ENCODE results near the gene COQ8A. TPM values are rescaled to one million over a fixed set of nuclear protein-coding genes. Genes with fewer than 3 reads are reported as not detected.

The COQ8A gene
- total and polyA plus RNA-seq, 5 experiments from 2014 or later, result 37.7 to 78.6 (median 74.2) TPM

DNA sequence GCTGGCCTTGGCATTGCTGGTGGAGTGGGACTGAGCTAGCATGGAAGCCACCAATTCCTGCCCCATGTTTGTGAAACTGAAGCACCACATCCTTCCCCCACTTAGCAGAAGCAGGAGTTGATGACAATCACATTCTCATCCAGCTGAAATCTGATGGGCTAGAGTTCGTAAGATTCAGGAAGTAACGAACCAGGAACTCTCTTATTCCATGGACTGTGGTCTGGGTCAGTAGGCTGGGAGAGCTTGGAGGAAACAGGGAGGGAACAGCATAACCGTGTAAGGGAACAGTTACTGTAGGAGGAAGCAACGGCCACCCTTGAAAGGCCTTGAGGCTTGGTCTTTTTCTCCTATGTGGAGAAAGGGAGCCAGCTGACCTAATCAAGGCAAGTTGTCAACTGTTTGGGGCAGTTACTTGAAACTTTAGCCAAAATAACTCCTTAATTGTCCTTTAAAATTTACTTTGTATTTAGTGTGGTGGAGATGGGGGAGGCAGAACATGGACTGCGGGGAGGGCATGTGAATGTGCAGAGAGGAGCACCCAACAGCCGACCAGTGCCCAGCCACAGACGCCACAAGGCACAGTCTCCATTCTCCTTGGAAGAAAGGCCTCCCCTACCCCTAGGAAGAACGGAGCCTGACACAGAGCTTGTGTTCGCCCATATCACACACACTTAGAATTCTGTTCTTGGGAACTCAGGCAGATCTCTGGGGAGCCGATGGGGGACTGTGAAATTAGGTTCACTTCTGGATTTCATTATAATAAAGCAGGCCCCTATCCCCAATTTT, 2.0 kb upstream of the COQ8A start:
- H3K27ac Mint-ChIP-seq, result peak overlapping the region; percentile 95 to 98 (median 98)
- peaks cover 3 to 14% (median 14%) of the 10 kb centered on the region in 3 donors for H3K36me3 Mint-ChIP-seq
- ATAC-seq (no peak), DNase-seq (no peak)
- H3K9me3 Mint-ChIP-seq, result peaks cover 9 to 21% (median 16%) of the 10 kb centered on the region in 9 donors
- POLR2A ChIA-PET, result interaction anchor here (0.6 to 4.9 kb wide), 22 partner anchors 9 to 1548 kb away, joined by 3 to 54 read pairs (median 4); partner anchors contain the start of genes IBA57 and PARP1
- H3K4me1 Mint-ChIP-seq, result peaks cover 17 to 45% (median 39%) of the 10 kb centered on the region in 4 donors
- no peaks in the 10 kb centered on the region for H3K27me3 Mint-ChIP-seq
- H3K4me3 Mint-ChIP-seq, result peak overlapping the region; percentile 87 to 96 (median 91)

DNA sequence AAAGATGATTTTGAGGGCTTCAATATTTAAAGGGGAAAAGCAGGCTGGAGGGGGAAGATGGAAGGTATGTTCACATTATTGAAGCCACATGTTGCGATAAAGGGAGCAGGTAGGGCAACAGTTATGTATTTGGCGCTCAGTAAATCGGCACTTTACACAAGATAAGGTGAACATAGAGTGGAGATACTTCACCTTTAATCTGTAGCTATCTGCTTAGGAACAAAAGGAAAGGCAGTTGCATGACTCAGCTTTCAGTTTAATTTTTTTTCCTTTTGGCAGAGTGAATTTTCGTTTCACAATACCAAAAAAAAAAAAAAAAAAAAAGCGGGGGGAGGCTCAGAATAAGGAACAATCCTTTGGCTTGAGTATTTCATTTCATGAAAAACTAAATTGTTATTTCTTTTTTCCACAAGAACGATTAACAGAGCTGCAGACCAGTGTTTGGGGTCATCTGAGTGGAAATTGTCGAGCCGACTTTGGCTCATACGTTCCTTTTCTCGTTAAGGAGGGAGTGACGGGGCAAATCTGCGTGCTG, 1.1 kb upstream of the COQ8A start:
- peaks cover 25 to 53% (median 47%) of the 10 kb centered on the region in 4 donors for H3K4me1 Mint-ChIP-seq
- H3K4me3 Mint-ChIP-seq, result peak overlapping the region; percentile 87 to 96 (median 91)
- H3K36me3 Mint-ChIP-seq, result peaks cover 6 to 14% (median 14%) of the 10 kb centered on the region in 3 donors
- H3K27me3 Mint-ChIP-seq, result no peaks in the 10 kb centered on the region
- no peak for DNase-seq
- peak overlapping the region; percentile 95 to 98 (median 98) for H3K27ac Mint-ChIP-seq
- no peak for ATAC-seq
- POLR2A ChIA-PET, result interaction anchor here (0.5 to 4.9 kb wide), 32 partner anchors 8 to 1547 kb away, joined by 3 to 54 read pairs (median 4); partner anchors contain the start of genes IBA57, PARP1 and PSEN2
- H3K9me3 Mint-ChIP-seq, result peaks cover 9 to 19% (median 15%) of the 10 kb centered on the region in 9 donors

GRCh38 chr1:226939438-226940028, 561 bp upstream of the COQ8A start:
- H3K4me1 Mint-ChIP-seq, result peaks cover 31 to 59% (median 53%) of the 10 kb centered on the region in 4 donors
- no peaks in the 10 kb centered on the region for H3K27me3 Mint-ChIP-seq
- peak overlapping the region; percentile 95 to 98 (median 98) for H3K27ac Mint-ChIP-seq
- ATAC-seq (peak; percentile 32 to 43), DNase-seq (peak in 7 of 10 donors; percentile 60 to 94 (median 65))
- H3K36me3 Mint-ChIP-seq, result peaks cover 10 to 11% (median 11%) of the 10 kb centered on the region in 3 donors
- peak overlapping the region; percentile 87 to 96 (median 91) for H3K4me3 Mint-ChIP-seq
- H3K9me3 Mint-ChIP-seq, result peaks cover 8 to 14% (median 12%) of the 10 kb centered on the region in 9 donors
- POLR2A ChIA-PET, result interaction anchor here (0.5 to 4.9 kb wide), 28 partner anchors 8 to 1547 kb away, joined by 3 to 54 read pairs (median 4); partner anchors contain the start of genes IBA57, LBR, LIN9 and PARP1

DNA sequence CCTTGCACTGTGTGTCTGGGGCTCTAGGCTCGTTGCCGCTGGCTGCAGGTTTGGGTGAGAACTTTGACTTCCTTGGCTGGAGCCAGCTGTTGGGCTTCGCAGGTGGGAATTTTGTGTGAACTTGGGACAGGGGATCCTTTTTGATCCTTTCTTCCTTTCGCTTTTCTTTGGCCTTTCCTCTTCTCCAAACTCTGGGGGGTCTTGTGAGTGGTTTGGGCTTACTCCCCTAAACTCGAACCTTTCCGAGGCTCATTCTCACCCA, 643 bp downstream of the COQ8A start:
- Mint-ChIP-seq H3K9me3 (peaks cover 0 to 2% (median 0%) of the 10 kb centered on the region in 9 donors), H3K36me3 (peaks cover 0 to 10% (median 0%) of the 10 kb centered on the region in 3 donors)

GRCh38 chr1:226942392-226942791, 2.3 kb downstream of the COQ8A start:
- Mint-ChIP-seq H3K27ac (peak overlapping the region in 6 of 10 donors; percentile 16 to 72 (median 51)), H3K9me3 (no peaks in the 10 kb centered on the region), H3K27me3 (no peaks in the 10 kb centered on the region), H3K4me1 (peaks cover 48 to 84% (median 79%) of the 10 kb centered on the region in 4 donors), H3K36me3 (peaks cover 0 to 10% (median 0%) of the 10 kb centered on the region in 3 donors), H3K4me3 (peak overlapping the region; percentile 61 to 96 (median 91))
- no peak for DNase-seq
- POLR2A ChIA-PET, result interaction anchor here (0.6 to 4.9 kb wide), 2 partner anchors 10 to 59 kb away, joined by 3 to 54 read pairs; no protein-coding TSS in a partner anchor
- ATAC-seq, result no peak

More for the DNA sequence above, 643 bp downstream of the COQ8A start:
- Mint-ChIP-seq H3K27ac (peak overlapping the region; percentile 84 to 98 (median 98)), H3K27me3 (no peaks in the 10 kb centered on the region), H3K4me3 (peak overlapping the region; percentile 87 to 96 (median 91)), H3K4me1 (peaks cover 35 to 70% (median 63%) of the 10 kb centered on the region in 4 donors)
- no peak for DNase-seq
- POLR2A ChIA-PET, result interaction anchor here (0.8 to 4.9 kb wide), 6 partner anchors 9 to 878 kb away, joined by 3 to 54 read pairs (median 8); partner anchors contain the start of genes H3-3A and PARP1
- ATAC-seq, result no peak

DNA sequence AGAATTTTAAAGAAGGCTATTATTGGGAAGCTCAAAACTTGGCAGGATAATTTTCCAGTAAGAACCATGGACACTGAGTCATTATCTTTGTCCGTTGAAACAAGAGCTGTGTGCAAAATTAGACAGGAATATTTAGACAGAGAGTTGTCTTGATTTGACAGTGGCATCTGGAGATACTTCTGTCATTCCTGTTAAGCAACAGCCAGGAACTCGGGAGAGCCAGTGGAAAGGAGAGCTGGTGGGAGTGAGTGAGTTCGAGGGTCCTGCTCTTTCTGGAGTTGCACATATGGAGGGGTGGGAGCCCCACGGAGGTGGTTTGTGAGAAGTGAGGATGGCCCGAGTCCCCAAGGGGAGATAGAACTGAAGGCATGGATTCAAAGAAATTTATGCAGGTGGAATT, 3.1 kb downstream of the COQ8A start:
- DNase-seq (no peak), ATAC-seq (no peak)
- Mint-ChIP-seq H3K4me1 (peaks cover 50 to 85% (median 77%) of the 10 kb centered on the region in 4 donors), H3K36me3 (peaks cover under 1 to 10% (median under 1%) of the 10 kb centered on the region in 3 donors), H3K27me3 (no peaks in the 10 kb centered on the region), H3K9me3 (peaks cover 0 to 2% (median 0%) of the 10 kb centered on the region in 9 donors), H3K27ac (peak overlapping the region in 7 of 10 donors; percentile 20 to 82 (median 52)), H3K4me3 (peak overlapping the region in 8 of 10 donors; percentile 9 to 96 (median 44))
- POLR2A ChIA-PET, result no interaction called here

GRCh38 chr1:226943927-226944326, 3.8 kb downstream of the COQ8A start:
- peaks cover 4 to 12% (median 5%) of the 10 kb centered on the region in 3 donors for H3K36me3 Mint-ChIP-seq
- H3K27ac Mint-ChIP-seq, result peak overlapping the region in 5 of 10 donors; percentile 44 to 82 (median 73)
- POLR2A ChIA-PET, result interaction anchor here (0.6 to 0.7 kb wide), 2 partner anchors 10 to 82 kb away, joined by 3 read pairs; no protein-coding TSS in a partner anchor
- H3K9me3 Mint-ChIP-seq, result peaks cover 0 to 4% (median 0%) of the 10 kb centered on the region in 9 donors
- DNase-seq (no peak), ATAC-seq (no peak)
- no peaks in the 10 kb centered on the region for H3K27me3 Mint-ChIP-seq
- H3K4me1 Mint-ChIP-seq, result peaks cover 55 to 86% (median 74%) of the 10 kb centered on the region in 4 donors
- peak overlapping the region in 4 of 10 donors; percentile 47 to 91 (median 78) for H3K4me3 Mint-ChIP-seq

DNA sequence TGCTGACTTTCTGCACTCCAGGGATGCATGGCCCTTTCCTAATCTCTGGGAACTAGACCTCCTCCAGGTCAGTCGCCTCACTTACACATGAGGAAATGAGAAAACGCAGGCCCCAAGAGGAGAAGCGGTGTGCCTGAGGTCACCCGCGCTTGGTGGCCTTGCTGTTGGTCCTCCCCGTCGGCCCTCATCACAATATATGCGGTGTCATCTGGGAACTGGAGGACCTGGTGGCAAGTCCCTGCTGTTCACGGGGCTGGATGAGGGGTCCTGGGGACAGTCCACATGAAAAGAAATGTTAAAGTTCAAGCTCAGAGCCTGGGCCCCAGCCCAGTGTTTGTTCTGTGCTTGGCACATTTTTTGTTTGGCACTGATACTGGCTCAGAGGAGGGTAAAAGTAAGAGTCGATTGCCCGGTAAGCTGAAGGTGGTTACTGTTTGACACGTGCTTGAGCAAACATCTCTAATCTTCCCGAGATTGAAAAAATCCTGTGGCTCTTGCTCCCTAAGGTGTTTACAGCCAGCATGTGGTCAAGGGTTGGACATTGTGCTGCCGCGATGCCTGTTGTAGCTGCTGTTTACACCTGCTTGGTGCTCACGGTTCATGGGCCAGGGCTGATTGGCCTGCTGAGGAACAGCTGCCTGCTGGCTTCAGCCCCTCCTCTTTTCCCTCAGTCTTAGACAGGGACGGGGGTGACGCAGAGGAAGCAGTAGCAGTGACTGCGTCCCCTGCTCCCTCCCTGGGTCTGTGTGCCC, 5.2 kb downstream of the COQ8A start:
- H3K27me3 Mint-ChIP-seq, result no peaks in the 10 kb centered on the region
- peaks cover 59 to 93% (median 79%) of the 10 kb centered on the region in 4 donors for H3K4me1 Mint-ChIP-seq
- peak overlapping the region in 3 of 10 donors; percentile 31 to 38 (median 33) for H3K4me3 Mint-ChIP-seq
- ATAC-seq (no peak), DNase-seq (no peak)
- H3K27ac Mint-ChIP-seq, result peak overlapping the region in 3 of 10 donors; percentile 24 to 87 (median 82)
- POLR2A ChIA-PET, result no interaction called here
- peaks cover 0 to 4% (median 0%) of the 10 kb centered on the region in 9 donors for H3K9me3 Mint-ChIP-seq
- peaks cover 4 to 12% (median 5%) of the 10 kb centered on the region in 3 donors for H3K36me3 Mint-ChIP-seq

DNA sequence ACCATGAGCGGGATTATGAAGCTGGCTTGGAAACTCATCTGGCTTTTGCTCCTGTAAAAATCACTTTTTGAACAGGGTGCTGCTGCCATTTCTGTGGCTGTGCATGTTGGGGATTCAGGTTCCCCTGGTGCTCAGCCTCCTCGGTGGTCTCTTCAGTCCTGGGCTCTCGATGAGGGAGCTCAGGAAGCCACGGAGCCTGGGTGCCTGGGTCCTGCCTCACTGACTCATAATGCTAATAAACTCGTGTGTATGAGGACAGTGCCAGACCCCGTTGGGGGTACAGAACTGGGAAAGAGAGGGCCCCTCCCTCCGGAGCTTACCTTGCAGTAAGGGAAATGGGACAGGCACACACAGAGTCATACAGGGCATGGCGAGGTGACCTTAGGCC, 5.8 kb downstream of the COQ8A start:
- H3K27me3 Mint-ChIP-seq, result no peaks in the 10 kb centered on the region
- POLR2A ChIA-PET, result no interaction called here

DNA sequence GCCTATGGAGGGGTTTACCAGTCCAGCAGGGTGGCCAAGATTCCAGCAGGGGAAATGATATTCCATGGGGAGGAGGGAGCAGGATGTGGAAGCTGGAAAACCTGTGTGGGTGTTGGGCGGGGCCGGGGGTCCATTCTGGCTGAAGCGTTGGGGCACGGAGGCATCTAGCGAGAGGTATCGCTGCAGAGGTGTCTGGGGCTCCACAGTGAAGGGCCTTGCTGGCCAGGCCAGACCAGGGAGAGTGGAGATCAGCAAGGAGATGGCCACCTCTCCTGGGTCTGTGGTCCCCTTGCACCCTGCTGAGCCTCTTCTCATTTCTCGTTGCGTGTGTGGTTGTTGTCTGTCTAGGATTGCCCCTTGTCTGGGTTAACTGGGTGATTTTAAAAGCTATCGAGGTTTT, 6.2 kb downstream of the COQ8A start:
- Mint-ChIP-seq H3K4me3 (peak overlapping the region in 2 of 10 donors; percentile 9 to 34), H3K4me1 (peaks cover 59 to 90% (median 79%) of the 10 kb centered on the region in 4 donors), H3K27ac (peak overlapping the region in 5 of 10 donors; percentile 25 to 57 (median 48)), H3K36me3 (peaks cover 4 to 12% (median 5%) of the 10 kb centered on the region in 3 donors), H3K9me3 (peaks cover 0 to 4% (median 0%) of the 10 kb centered on the region in 9 donors), H3K27me3 (no peaks in the 10 kb centered on the region)
- ATAC-seq, result no peak
- no peak for DNase-seq
- POLR2A ChIA-PET, result no interaction called here

More for the DNA sequence above, 5.8 kb downstream of the COQ8A start:
- peak overlapping the region in 2 of 10 donors; percentile 4 to 25 for H3K27ac Mint-ChIP-seq
- peaks cover 59 to 91% (median 80%) of the 10 kb centered on the region in 4 donors for H3K4me1 Mint-ChIP-seq
- peaks cover 4 to 12% (median 5%) of the 10 kb centered on the region in 3 donors for H3K36me3 Mint-ChIP-seq
- DNase-seq (no peak), ATAC-seq (no peak)
- H3K4me3 Mint-ChIP-seq, result peak overlapping the region in 1 of 10 donors; percentile 26
- H3K9me3 Mint-ChIP-seq, result peaks cover 0 to 4% (median 0%) of the 10 kb centered on the region in 9 donors

GRCh38 chr1:226946841-226947240, 6.7 kb downstream of the COQ8A start:
- POLR2A ChIA-PET, result no interaction called here
- H3K4me1 Mint-ChIP-seq, result peaks cover 59 to 90% (median 80%) of the 10 kb centered on the region in 4 donors
- H3K27me3 Mint-ChIP-seq, result no peaks in the 10 kb centered on the region
- no peak for ATAC-seq
- peak overlapping the region in 3 of 10 donors; percentile 29 to 59 (median 55) for H3K27ac Mint-ChIP-seq
- H3K9me3 Mint-ChIP-seq, result peaks cover 0 to 4% (median 0%) of the 10 kb centered on the region in 9 donors
- no peak overlapping the region for H3K4me3 Mint-ChIP-seq
- DNase-seq, result no peak
- H3K36me3 Mint-ChIP-seq, result peaks cover 4 to 12% (median 5%) of the 10 kb centered on the region in 3 donors
